Endothelial cell of umbilical vein (primary cell): ENCODE results near the gene CAMTA1.

Experiments used
- CTCF ChIP-seq, 2 donors: IDR thresholded peaks; 1 replicate in 1 of 2; 2 replicates in 1 of 2; pipeline ENCODE4 v1.5.1; 2011; ENCODE audit warnings: low read length in 2 of 2, mild to moderate bottlenecking in 2 of 2, moderate library complexity in 2 of 2, control low read depth in 1 of 2, inconsistent platforms in 1 of 2, low read depth in 1 of 2; ENCODE audit not compliant: insufficient read depth in 1 of 2; ENCODE audit errors: extremely low read depth in 1 of 2
- POLR2A ChIP-seq: IDR thresholded peaks from 2 replicates; pipeline ENCODE4 v1.6.1; 2012; ENCODE audit warnings: low read depth, mild to moderate bottlenecking, control low read depth, low read length

GRCh38 chr1:7135493-7135892 lies 350.2 kb downstream of the CAMTA1 start:
- no peak for TF ChIP-seq CTCF (IDR thresholded peaks at IDR 0.05; ENCODE audit: extremely low read depth in 1 of 2, insufficient read depth in 1 of 2, low read depth in 1 of 2, low read length in 2 of 2)
- TF ChIP-seq POLR2A = no peak
